Smooth muscle cell (in vitro differentiated cells): ENCODE results near the gene AP5S1. TPM values are rescaled to one million over a fixed set of nuclear protein-coding genes. Genes with fewer than 3 reads are reported as not detected.

Experiments
- DNase-seq: peaks from one replicate; lab custom pipeline; 2025; ENCODE audit not compliant: unreplicated experiment; lab: John Stamatoyannopoulos, UW
- H2AFZ ChIP-seq: fragments of 200-600 bp; sonication (generic); 2 replicates; pipeline ENCODE4 v1.6.0; 2016; ENCODE audit warnings: antibody characterized with exemption, low read depth, mild to moderate bottlenecking
- H3F3A ChIP-seq: fragments of 200-600 bp; sonication (generic); 2 replicates; pipeline ENCODE4 v1.6.0; 2017; ENCODE audit warnings: antibody characterized with exemption, low read depth
- H3K27ac ChIP-seq: fragments of 200-600 bp; sonication (generic); 2 replicates; pipeline ENCODE4 v1.5.1; 2016; ENCODE audit warnings: low read depth, mild to moderate bottlenecking
- H3K27me3 ChIP-seq: fragments of 200-600 bp; sonication (generic); 2 replicates; pipeline ENCODE4 v1.6.1; 2016; ENCODE audit warnings: low read depth, mild to moderate bottlenecking
- H3K36me3 ChIP-seq: fragments of 200-600 bp; sonication (generic); 2 replicates; pipeline ENCODE4 v1.5.1; 2016; ENCODE audit warnings: low read depth
- H3K4me1 ChIP-seq: fragments of 200-600 bp; sonication (generic); 2 replicates; pipeline ENCODE4 v1.5.1; 2016; ENCODE audit warnings: low read depth
- H3K4me2 ChIP-seq: fragments of 200-600 bp; sonication (generic); 2 replicates; pipeline ENCODE4 v1.6.0; 2016; ENCODE audit warnings: mild to moderate bottlenecking
- H3K4me3 ChIP-seq: fragments of 200-600 bp; sonication (generic); 2 replicates; pipeline ENCODE4 v1.5.1; 2016; ENCODE audit warnings: mild to moderate bottlenecking
- H3K79me2 ChIP-seq: fragments of 200-600 bp; sonication (generic); 2 replicates; pipeline ENCODE4 v1.6.0; 2016; ENCODE audit warnings: low read depth, mild to moderate bottlenecking
- H3K9ac ChIP-seq: fragments of 200-600 bp; sonication (generic); 2 replicates; pipeline ENCODE4 v1.6.0; 2016; ENCODE audit warnings: low read depth
- H3K9me3 ChIP-seq: fragments of 200-600 bp; sonication (generic); replicated peaks from 2 replicates; pipeline ENCODE4 v1.5.1; 2016; ENCODE audit warnings: low read depth
- H4K20me1 ChIP-seq: fragments of 200-600 bp; sonication (generic); 2 replicates; pipeline ENCODE4 v1.6.0; 2016; ENCODE audit warnings: low read depth
- CTCF ChIP-seq: fragments of 200-600 bp; sonication (generic); IDR thresholded peaks from 2 replicates; pipeline ENCODE4 v1.5.1; 2017; ENCODE audit warnings: borderline replicate concordance, mild to moderate bottlenecking, antibody characterized with exemption; ENCODE audit not compliant: insufficient read depth, poor library complexity, severe bottlenecking
- WGBS: methylation state at CpG from one replicate; pipeline ENCODE4 v1.1.7; 2016; ENCODE audit warnings: low lambda C conversion rate; 5-methylcytosine and 5-hydroxymethylcytosine counted together
- polyA plus RNA-seq: library from polyadenylated mRNA; unstranded; fragments of >200 nt; fragmentation: Nextera tagmentation; extraction: Ambion mirVana; gene quantifications from 2 replicates; pipeline ENCODE4 v1.2.1, GENCODE V29; 2016
- total RNA-seq: library from RNA; depleted of rRNA; stranded (reverse); fragments of >200 nt; gene quantifications from 2 replicates; pipeline ENCODE4 v1.2.3, GENCODE V29; 2014

AP5S1 gene
- total and polyA plus RNA-seq, 2 experiments from 2014 or later = 3.1 to 14.7 TPM

- Histone ChIP-seq H3K9me3 (no peaks in the 10 kb centered on the region), H3K9ac (no peak overlapping the region), H3K4me1 (peaks cover 10% of the 10 kb centered on the region), H2AFZ (no peak overlapping the region), H3K4me3 (no peak overlapping the region), H3F3A (peaks cover 16% of the 10 kb centered on the region), H3K36me3 (no peaks in the 10 kb centered on the region), H3K27me3 (peaks cover 11% of the 10 kb centered on the region), H3K79me2 (peaks cover 24% of the 10 kb centered on the region), H3K4me2 (no peak overlapping the region), H3K27ac (no peak overlapping the region), H4K20me1 (peaks cover 35% of the 10 kb centered on the region)
- WGBS = 94% methylated on average over 10 of the region's 10 CpGs
- TF ChIP-seq CTCF = no peak
- no peak for DNase-seq
Observed at GRCh38 chr20:3783511-3784195, 36.7 kb upstream of the AP5S1 start.

GRCh38 chr20:3784216-3784853 is 36.0 kb upstream of the AP5S1 start:
- Histone ChIP-seq H3K27me3 (peaks cover 4% of the 10 kb centered on the region), H3K4me1 (peaks cover 10% of the 10 kb centered on the region), H2AFZ (no peak overlapping the region), H4K20me1 (peaks cover 35% of the 10 kb centered on the region), H3K4me2 (peak overlapping the region; percentile 94), H3K36me3 (no peaks in the 10 kb centered on the region), H3K9ac (no peak overlapping the region), H3K27ac (no peak overlapping the region), H3K9me3 (no peaks in the 10 kb centered on the region), H3F3A (peaks cover 16% of the 10 kb centered on the region), H3K4me3 (no peak overlapping the region), H3K79me2 (peaks cover 24% of the 10 kb centered on the region)
- no peak for DNase-seq
- TF ChIP-seq CTCF = no peak
- 96% methylated on average over 17 of the region's 17 CpGs for WGBS

GRCh38 chr20:3784863-3785239 is 35.5 kb upstream of the AP5S1 start:
- Histone ChIP-seq H3K4me2 (peak overlapping the region; percentile 94), H3F3A (peaks cover 16% of the 10 kb centered on the region), H3K27me3 (no peaks in the 10 kb centered on the region), H2AFZ (no peak overlapping the region), H3K4me3 (peak overlapping the region; percentile 62), H3K36me3 (no peaks in the 10 kb centered on the region), H4K20me1 (peaks cover 35% of the 10 kb centered on the region), H3K4me1 (peaks cover 10% of the 10 kb centered on the region), H3K9ac (no peak overlapping the region), H3K27ac (no peak overlapping the region), H3K9me3 (no peaks in the 10 kb centered on the region), H3K79me2 (peaks cover 24% of the 10 kb centered on the region)
- no peak for DNase-seq
- 93% methylated on average over 6 of the region's 6 CpGs for WGBS
- no peak for TF ChIP-seq CTCF
